Osteoblast (primary cell): ENCODE data around the gene SYNE1. TPM values are rescaled to one million over a fixed set of nuclear protein-coding genes. Genes with fewer than 3 reads are reported as not detected.

Experiments used
- DNase-seq: peaks from one replicate; pipeline ENCODE4 v3.0.0; 2011; ENCODE audit warnings: low spot score, mixed read lengths; ENCODE audit not compliant: insufficient read length; ENCODE audit errors: missing footprints
- H2AFZ ChIP-seq: 2 replicates; pipeline ENCODE4 v1.6.0; 2011; ENCODE audit warnings: mild to moderate bottlenecking, low read length
- H3K27ac ChIP-seq: 2 replicates; pipeline ENCODE4 v1.5.1; 2011; ENCODE audit warnings: mild to moderate bottlenecking, low read depth, low read length, moderate library complexity
- H3K27me3 ChIP-seq: 2 replicates; pipeline ENCODE4 v1.6.0; 2012; ENCODE audit warnings: mild to moderate bottlenecking, control low read depth, inconsistent platforms, low read length, moderate library complexity; ENCODE audit not compliant: insufficient read depth
- H3K36me3 ChIP-seq: 2 replicates; pipeline ENCODE4 v1.5.1; 2011; ENCODE audit warnings: mild to moderate bottlenecking, low read length, control low read depth, moderate library complexity; ENCODE audit not compliant: insufficient read depth
- H3K4me1 ChIP-seq: 2 replicates; pipeline ENCODE4 v1.5.1; 2011; ENCODE audit warnings: mild to moderate bottlenecking, low read length, control low read depth, moderate library complexity; ENCODE audit not compliant: insufficient read depth
- H3K4me2 ChIP-seq: 2 replicates; pipeline ENCODE4 v1.6.0; 2011; ENCODE audit warnings: mild to moderate bottlenecking, low read length; ENCODE audit not compliant: insufficient read depth
- H3K4me3 ChIP-seq: fragments of 200-600 bp; sonication (generic); 3 replicates; pipeline ENCODE4 v1.5.1; 2012; ENCODE audit warnings: mild to moderate bottlenecking, low read length, inconsistent platforms; ENCODE audit not compliant: insufficient read depth
- H3K79me2 ChIP-seq: 2 replicates; pipeline ENCODE4 v1.6.0; 2012; ENCODE audit warnings: mild to moderate bottlenecking, low read length, control low read depth, inconsistent platforms; ENCODE audit not compliant: insufficient read depth
- H3K9me3 ChIP-seq: 2 replicates; pipeline ENCODE4 v1.5.1; 2011; ENCODE audit warnings: low read depth, low read length, control low read depth
- H4K20me1 ChIP-seq: 2 replicates; pipeline ENCODE4 v1.6.0; 2012; ENCODE audit warnings: mild to moderate bottlenecking, low read length, control low read depth; ENCODE audit not compliant: insufficient read depth
- total RNA-seq: library from RNA; depleted of rRNA; stranded (reverse); fragments of >200 nt; gene quantifications from 2 replicates; pipeline ENCODE4 v1.2.3, GENCODE V29; 2012
- TF ChIP-seq, protein P1 (sequence below): IDR thresholded peaks from 2 replicates; pipeline ENCODE4 v1.5.1; 2011; ENCODE audit warnings: mild to moderate bottlenecking, low read depth, low read length, moderate library complexity; ENCODE audit errors: extremely low read depth

The SYNE1 gene
- total RNA-seq, 1 donor: 240 TPM

DNA sequence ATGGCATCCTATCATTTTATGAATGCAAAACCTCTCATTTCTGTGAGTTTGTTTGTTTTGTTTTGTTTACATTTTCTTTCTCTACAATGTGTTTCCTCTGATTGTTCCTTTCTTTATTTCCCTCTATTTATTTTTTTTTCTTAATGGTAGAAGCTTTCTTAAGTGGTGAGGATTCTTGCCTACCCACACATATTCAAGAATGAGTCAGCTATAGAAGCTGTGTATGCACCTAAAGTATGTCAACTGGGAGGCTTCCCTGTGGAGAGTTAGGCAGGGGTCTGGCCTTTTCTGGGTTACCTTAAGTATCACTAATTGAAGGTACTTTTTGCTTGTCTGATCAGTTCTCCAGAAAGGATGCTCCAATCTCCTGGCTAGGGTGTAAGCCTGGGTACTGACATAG, 475.7 kb downstream of the SYNE1 start:
- H2AFZ ChIP-seq: no peak overlapping the region
- H3K4me3 ChIP-seq: no peak overlapping the region
- H3K36me3 ChIP-seq: peaks cover 15% of the 10 kb centered on the region
- no peak overlapping the region for H3K4me2 ChIP-seq
- no peaks in the 10 kb centered on the region for H3K27me3 ChIP-seq
- no peaks in the 10 kb centered on the region for H4K20me1 ChIP-seq
- TF ChIP-seq, protein P1, sequence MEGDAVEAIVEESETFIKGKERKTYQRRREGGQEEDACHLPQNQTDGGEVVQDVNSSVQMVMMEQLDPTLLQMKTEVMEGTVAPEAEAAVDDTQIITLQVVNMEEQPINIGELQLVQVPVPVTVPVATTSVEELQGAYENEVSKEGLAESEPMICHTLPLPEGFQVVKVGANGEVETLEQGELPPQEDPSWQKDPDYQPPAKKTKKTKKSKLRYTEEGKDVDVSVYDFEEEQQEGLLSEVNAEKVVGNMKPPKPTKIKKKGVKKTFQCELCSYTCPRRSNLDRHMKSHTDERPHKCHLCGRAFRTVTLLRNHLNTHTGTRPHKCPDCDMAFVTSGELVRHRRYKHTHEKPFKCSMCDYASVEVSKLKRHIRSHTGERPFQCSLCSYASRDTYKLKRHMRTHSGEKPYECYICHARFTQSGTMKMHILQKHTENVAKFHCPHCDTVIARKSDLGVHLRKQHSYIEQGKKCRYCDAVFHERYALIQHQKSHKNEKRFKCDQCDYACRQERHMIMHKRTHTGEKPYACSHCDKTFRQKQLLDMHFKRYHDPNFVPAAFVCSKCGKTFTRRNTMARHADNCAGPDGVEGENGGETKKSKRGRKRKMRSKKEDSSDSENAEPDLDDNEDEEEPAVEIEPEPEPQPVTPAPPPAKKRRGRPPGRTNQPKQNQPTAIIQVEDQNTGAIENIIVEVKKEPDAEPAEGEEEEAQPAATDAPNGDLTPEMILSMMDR: no peak
- H3K27ac ChIP-seq: no peak overlapping the region
- no peaks in the 10 kb centered on the region for H3K9me3 ChIP-seq
- peak; percentile 49 for DNase-seq
- no peaks in the 10 kb centered on the region for H3K79me2 ChIP-seq
- H3K4me1 ChIP-seq: peaks cover 7% of the 10 kb centered on the region

DNA sequence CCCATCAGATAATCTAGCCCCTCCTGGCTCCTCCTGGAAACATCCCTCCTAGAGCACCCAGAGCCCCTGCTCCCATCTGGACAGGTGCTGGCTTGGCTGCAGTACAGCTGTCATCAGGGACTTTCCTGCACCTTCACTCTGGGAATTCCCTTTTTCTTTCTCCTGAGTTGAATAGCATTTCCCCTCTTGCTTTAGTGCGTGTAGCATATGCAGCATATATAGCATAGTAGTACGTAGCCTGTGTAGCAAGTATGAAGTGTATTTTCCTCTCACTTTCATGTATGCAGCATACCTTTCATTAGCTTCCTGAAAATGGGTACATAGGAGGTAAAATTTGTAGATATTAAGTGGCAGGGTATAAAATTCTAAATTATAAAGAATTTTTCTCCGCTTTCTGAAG, 476.8 kb downstream of the SYNE1 start:
- H3K4me3 ChIP-seq: no peak overlapping the region
- no peaks in the 10 kb centered on the region for H3K9me3 ChIP-seq

DNA sequence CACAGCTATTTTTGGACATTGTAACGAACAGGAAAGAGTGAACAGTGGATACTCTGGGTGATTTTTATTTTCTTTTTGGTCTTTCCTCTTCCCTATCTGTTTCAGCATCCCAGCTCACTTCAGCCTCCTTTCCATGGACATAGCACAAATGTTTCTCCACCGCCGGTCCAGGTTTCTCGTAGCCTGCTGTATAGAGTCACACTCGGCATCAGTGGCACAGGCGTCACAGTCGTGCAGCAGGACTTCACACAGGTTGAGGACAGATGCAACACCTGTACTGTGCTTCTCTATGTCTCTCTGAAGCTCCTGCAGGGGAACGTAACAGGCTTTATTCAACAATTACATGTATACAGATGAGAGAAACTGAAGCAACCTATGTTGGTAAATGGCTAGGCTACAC, 481.4 kb downstream of the SYNE1 start:
- H3K4me3 ChIP-seq: no peak overlapping the region
- H4K20me1 ChIP-seq: no peaks in the 10 kb centered on the region
- no peaks in the 10 kb centered on the region for H3K9me3 ChIP-seq
- H3K79me2 ChIP-seq: no peaks in the 10 kb centered on the region
- no peak for DNase-seq
- peaks cover 53% of the 10 kb centered on the region for H3K36me3 ChIP-seq
- TF ChIP-seq, protein P1: no peak
- no peak overlapping the region for H2AFZ ChIP-seq
- H3K4me2 ChIP-seq: no peak overlapping the region
- H3K27me3 ChIP-seq: no peaks in the 10 kb centered on the region
- no peaks in the 10 kb centered on the region for H3K4me1 ChIP-seq
- H3K27ac ChIP-seq: no peak overlapping the region

More for the DNA sequence above, 476.8 kb downstream of the SYNE1 start:
- peaks cover 7% of the 10 kb centered on the region for H3K4me1 ChIP-seq
- TF ChIP-seq, protein P1: no peak
- no peak for DNase-seq
- no peaks in the 10 kb centered on the region for H3K79me2 ChIP-seq
- H3K36me3 ChIP-seq: peaks cover 21% of the 10 kb centered on the region
- H2AFZ ChIP-seq: no peak overlapping the region
- no peaks in the 10 kb centered on the region for H3K27me3 ChIP-seq
- H3K4me2 ChIP-seq: no peak overlapping the region
- H4K20me1 ChIP-seq: no peaks in the 10 kb centered on the region
- H3K27ac ChIP-seq: no peak overlapping the region

DNA sequence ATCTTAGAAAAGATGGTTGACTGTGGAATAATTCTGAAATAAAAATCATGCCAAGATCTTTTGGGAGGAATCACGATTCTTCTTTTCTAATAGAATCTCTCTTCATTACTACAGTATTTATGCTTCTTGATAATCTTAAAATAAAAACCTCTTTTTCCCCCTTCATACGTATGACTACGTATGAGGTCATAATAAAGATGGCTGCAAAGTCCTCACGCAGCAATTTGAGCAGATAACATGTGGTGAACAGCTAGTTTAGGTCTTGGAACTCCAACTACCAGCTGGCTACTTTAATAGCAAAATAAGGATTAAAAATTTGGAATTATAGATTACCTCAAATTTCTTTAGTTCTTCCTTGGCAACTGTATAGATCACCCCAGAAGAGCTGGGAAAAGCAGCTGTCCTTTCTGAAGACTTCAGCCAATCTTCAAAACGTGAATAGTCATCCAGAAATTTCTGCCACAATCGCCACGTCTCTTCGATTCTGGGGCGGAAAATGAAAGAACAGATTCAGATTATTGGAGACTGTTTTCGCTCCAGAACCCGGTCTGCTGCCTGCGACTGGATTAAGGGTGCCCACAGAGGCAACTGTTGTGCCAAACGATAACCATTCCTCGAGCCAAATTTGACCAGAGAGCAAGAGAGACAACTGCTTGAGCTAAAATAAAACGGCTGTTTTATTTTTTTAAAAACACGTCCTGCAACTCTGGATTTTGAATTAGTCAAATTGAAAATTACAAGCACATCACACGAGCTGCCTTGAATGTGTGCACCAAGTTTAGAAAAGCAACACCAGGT, 482.4 kb downstream of the SYNE1 start:
- no peak overlapping the region for H3K4me2 ChIP-seq
- no peak for DNase-seq

More for the DNA sequence above, 482.4 kb downstream of the SYNE1 start:
- Histone ChIP-seq H3K79me2 (no peaks in the 10 kb centered on the region), H3K4me1 (peaks cover 7% of the 10 kb centered on the region), H3K27me3 (no peaks in the 10 kb centered on the region), H4K20me1 (no peaks in the 10 kb centered on the region), H3K4me3 (no peak overlapping the region), H3K27ac (no peak overlapping the region), H2AFZ (no peak overlapping the region), H3K36me3 (peaks cover 62% of the 10 kb centered on the region), H3K9me3 (no peaks in the 10 kb centered on the region)
- TF ChIP-seq, protein P1: no peak
